Right lobe of liver (tissue), 4 donors: Measurements from ENCODE around the gene AIF1L.

Experiments used
- POLR2A ChIP-seq: fragments of 450-650 bp; IDR thresholded peaks from one replicate; pipeline ENCODE4 v1.6.1; 2017; ENCODE audit warnings: antibody characterized with exemption, mild to moderate bottlenecking
- TF ChIP-seq, protein P1 (sequence below), 4 donors: fragments of 200-600 bp in 3 of 4; fragments of 450-650 bp in 1 of 4; IDR thresholded peaks; one replicate each; pipeline versions ENCODE4 v1.5.1 to v1.8.0; 2016 to 2022; ENCODE audit warnings: antibody characterized with exemption in 4 of 4, mild to moderate bottlenecking in 2 of 4
- donor health status: DM: no; HTN: no; CAD: no.
- donor health status: DM: no; HTN: no; CAD: no.
- donor health status: DM: no; HTN: yes; CAD: no.

DNA sequence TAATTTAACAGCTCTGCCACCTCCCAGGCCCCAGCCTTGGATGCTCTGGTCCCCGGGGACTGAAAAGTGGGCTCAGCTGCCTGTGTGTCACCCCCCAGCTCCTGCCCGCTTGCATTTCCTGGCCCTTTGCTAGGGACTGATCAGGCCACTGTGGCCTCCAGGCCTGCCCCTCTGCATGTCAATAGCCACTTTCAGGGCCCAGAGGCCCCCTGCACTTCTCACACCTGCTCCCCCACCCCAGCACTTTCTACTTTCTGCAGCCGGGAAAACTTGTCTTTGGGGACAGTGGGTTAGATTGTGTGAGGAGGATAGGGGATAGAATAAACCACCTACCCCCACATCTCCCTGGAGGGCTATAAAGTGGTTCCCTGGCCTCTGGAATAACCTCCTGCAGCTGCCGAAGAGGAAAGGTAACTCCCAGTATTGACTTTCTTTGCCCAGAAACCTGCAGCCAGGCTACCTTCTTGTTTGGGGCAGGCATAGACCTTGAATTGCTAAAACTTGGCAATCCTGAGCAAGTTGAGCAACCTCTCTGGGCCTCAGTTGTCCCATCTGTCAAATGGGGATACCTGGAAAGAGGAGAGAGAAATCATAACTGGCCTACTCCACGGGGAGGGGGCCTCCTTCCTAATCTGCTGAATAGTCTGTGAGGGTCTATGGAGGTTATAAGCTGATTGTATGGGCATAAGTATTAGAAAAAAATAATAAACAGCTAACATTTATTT, 7.8 kb downstream of the AIF1L start:
- TF ChIP-seq POLR2A, result no peak
- TF ChIP-seq, protein P1, sequence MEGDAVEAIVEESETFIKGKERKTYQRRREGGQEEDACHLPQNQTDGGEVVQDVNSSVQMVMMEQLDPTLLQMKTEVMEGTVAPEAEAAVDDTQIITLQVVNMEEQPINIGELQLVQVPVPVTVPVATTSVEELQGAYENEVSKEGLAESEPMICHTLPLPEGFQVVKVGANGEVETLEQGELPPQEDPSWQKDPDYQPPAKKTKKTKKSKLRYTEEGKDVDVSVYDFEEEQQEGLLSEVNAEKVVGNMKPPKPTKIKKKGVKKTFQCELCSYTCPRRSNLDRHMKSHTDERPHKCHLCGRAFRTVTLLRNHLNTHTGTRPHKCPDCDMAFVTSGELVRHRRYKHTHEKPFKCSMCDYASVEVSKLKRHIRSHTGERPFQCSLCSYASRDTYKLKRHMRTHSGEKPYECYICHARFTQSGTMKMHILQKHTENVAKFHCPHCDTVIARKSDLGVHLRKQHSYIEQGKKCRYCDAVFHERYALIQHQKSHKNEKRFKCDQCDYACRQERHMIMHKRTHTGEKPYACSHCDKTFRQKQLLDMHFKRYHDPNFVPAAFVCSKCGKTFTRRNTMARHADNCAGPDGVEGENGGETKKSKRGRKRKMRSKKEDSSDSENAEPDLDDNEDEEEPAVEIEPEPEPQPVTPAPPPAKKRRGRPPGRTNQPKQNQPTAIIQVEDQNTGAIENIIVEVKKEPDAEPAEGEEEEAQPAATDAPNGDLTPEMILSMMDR (IDR thresholded peaks at IDR 0.05), result no peak
